Neural progenitor cell (in vitro differentiated cells): ENCODE results near the gene DACH1.

Source experiments
- EZH2phosphoT487 ChIP-seq: fragments of 200-600 bp; sonication (generic); IDR thresholded peaks from 2 replicates; pipeline ENCODE4 v1.6.1; 2017; ENCODE audit warnings: antibody characterized with exemption
- TF ChIP-seq, protein P1 (sequence below): fragments of 200-600 bp; sonication (generic); IDR thresholded peaks from 2 replicates; pipeline ENCODE4 v1.5.1; 2017; ENCODE audit warnings: antibody characterized with exemption, mild to moderate bottlenecking

DNA sequence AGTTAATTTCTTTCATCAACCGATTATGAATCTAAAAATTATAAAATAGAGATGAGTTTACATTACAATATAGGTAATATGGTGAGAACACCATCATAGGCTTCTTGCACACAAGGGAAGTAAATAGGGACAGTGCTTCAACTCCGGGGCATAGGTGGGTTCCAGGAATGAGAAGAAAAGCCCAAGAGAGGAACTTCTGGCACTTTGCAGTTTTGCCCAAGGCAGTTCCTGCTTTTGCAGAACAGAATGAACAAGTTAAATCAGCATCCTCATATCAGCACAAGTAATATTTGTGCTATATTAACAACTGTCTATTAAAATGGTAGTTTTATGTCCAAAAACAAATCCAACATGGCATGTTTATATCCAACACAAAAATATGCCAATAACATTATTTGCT lies 60.1 kb downstream of the DACH1 start:
- no peak for TF ChIP-seq EZH2phosphoT487
- TF ChIP-seq, protein P1, sequence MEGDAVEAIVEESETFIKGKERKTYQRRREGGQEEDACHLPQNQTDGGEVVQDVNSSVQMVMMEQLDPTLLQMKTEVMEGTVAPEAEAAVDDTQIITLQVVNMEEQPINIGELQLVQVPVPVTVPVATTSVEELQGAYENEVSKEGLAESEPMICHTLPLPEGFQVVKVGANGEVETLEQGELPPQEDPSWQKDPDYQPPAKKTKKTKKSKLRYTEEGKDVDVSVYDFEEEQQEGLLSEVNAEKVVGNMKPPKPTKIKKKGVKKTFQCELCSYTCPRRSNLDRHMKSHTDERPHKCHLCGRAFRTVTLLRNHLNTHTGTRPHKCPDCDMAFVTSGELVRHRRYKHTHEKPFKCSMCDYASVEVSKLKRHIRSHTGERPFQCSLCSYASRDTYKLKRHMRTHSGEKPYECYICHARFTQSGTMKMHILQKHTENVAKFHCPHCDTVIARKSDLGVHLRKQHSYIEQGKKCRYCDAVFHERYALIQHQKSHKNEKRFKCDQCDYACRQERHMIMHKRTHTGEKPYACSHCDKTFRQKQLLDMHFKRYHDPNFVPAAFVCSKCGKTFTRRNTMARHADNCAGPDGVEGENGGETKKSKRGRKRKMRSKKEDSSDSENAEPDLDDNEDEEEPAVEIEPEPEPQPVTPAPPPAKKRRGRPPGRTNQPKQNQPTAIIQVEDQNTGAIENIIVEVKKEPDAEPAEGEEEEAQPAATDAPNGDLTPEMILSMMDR, result no peak
